UCSD-AML1 (cell line): ENCODE results near the gene MPZL2.

Experiments used
- DNase-seq: peaks from one replicate; lab custom pipeline; 2025; ENCODE audit not compliant: unreplicated experiment; lab: John Stamatoyannopoulos, UW

Gene MPZL2

DNA sequence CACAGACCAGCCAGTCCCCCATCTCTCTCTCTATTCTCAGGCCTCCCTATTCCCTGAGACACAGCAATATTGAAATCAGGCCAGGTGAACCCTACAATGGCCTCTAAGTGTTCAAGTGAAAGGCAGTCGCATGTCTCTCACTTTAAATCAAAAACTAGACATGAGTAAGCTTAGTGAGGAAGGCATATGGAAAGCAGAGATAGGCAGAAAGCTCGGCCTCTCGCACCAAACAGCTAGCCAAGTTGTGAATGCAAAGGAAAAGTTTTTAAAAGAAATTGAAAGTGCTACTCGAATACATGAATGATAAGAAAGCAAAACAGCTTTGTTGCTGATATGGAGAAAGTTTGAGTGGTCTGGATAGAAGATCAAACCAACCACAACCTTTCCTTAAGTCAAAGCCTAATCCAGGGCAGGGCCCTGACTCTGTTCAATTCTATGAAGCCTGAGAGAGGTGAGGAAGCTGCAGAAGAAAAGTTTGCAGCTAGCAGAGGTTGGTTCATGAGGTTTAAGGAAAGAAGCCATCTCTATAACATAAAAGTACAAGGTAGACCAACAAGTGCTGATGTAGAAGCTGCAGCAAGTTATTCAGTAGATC lies 19.8 kb upstream of the MPZL2 start:
- DNase-seq: no peak

DNA sequence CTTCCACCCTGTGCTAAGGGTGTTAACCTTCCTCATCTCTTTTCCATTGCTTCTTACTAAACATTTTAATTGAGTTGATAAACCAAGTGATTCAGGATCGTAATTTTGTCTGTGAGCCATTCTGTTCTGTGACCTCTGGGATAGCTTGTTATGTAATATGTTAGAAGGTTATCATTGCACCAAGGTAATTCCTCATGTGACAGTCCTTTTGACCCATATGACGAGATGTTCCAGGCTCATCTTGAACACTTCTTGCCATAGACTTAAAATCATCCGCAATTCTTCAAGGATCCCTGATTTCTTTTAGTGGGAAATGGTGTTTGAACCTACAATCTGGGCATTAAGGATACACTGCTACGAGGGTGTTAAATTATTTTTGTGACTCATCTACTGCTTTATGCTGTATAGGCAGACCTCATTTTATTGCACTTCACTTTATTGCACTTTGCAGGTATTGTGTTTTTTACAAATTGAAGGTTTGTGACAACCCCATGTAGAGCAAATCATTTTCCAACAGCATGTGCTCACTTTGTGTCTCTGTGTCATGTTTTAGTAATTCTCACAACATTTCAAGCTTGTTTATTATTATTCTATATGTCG lies 19.0 kb upstream of the MPZL2 start:
- DNase-seq: no peak

DNA sequence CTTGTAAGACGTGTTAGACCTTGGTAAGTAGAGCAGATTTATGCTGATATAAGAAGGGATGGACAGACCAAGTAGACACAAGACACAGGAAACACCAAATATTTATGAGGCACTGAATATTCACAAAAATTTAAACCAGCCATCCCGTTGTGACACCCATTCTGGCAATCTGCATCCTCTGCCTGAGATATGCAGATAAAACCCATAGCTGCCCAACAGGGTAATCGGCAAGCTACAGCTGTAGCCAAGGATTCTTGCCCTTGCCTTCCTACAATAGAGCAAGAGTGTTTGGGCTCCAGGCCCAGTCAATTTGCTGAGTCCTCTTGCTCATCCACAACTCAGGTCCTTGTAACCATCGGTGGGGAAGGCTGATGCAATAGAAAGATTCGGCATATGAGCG lies 18.5 kb upstream of the MPZL2 start:
- DNase-seq: no peak

DNA sequence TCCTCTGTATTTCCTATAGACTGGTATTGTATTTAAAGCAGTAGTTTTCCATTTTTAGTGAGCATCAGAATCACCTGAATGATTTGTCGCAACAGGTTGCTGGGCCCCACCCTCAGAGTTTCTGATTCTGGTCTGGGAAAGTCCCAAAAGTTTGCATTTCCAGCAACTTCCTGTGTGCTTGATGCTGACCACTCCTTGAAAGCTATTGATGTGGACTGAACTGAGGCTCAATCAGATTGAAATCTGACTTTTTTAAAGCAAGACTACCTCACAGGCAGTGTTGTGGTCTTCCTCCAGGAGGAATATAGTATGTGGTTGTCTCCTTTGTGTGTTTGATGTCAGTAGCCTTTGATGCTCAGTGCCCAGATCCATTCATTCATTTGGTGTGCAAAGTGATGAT lies 17.2 kb upstream of the MPZL2 start:
- DNase-seq: no peak

DNA sequence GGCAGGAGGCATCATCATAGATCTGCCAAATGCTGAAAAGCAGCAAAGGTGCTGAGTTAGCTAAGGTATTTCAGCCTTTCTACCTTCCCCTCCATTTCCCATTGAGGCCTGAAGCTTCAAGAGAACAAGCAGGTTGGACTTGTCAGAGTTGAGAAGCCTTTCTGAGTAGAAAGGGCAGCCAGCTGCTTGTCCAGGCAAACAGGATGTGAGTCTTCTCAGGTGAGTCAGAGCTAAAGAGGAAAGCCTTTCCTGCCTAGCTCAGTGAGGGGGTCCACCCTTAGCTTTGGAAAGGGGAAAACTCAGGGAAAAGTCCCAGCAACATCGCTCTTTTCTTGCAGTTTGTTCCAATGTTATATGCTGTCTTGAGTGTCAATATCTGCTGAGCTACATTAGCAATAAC lies 13.2 kb upstream of the MPZL2 start:
- no peak for DNase-seq

DNA sequence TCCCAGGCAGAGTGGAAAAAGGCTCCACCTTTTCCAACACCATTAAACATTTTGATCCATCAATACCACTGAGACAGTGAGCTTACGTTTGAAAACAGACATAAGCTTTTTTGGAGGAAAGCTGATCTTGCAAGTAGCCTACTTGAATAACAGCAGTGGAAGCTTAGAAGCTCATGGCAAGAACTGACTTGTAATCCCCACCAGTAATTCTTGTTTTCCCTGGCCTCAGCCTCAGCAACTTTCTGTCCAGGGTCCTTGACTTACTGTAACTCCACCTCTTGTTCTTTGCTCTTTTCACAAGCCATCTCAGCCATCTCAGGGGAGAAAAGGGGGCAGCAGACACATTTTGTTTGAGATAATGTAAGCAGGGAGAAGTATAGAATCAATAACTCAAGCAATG lies 12.3 kb upstream of the MPZL2 start:
- DNase-seq: no peak

DNA sequence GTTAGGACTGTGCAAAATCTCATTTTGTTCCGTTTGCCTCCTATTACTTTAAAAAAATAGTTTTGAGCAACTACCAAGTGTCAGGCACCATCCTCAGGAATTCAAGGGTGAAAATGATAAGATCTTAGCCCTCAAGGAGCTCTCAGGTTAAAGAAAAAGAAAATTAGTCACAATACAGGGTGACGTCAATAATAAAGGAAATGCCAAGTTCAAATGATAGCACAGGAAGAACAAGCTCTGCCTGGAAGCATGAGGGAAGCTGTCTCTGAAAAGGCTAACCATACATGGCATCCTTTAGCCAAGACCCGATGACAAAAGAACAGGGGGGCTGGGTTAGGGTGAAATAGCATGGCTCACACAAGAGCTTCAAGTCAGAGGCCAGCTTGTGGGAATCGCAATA lies 11.1 kb upstream of the MPZL2 start:
- no peak for DNase-seq

DNA sequence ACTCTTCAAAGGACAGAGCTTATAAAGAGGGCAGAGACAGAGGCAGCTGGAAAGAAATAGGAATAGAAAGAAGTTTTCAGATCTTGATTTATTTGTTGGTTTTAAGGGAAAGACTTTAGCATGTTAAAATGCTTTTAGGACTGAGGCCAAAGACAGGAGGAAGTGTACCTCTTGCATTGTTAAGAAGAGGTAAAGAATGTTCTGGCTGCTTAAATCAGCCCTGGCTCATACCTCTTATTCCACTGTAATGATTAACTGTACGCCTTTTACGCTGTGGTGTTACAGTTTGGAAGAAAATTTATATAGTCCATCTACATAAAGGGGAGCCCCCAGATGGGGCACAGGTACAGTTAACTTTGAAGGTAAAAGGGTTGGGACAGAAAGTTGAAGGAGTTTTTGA lies 10.1 kb upstream of the MPZL2 start:
- DNase-seq: no peak

DNA sequence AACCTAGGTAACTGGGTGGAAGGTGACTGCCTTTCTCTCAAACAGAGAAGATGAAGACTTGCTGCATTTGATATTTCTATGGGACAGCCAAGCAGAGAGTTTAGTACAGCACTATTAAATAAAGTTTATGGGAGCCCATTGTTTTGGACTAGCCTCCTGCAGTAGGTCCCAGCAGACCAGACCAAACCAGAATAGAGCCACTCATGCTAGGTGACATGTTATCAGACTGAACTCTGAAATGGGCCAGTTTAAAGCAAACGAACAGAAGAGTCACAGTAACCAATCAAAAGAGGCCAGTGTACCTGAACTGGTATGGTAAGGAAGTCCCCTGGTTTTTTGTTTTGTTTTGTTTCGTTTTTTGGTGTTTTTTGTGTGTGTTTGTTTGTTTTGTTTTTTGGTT lies 7.9 kb upstream of the MPZL2 start:
- no peak for DNase-seq

DNA sequence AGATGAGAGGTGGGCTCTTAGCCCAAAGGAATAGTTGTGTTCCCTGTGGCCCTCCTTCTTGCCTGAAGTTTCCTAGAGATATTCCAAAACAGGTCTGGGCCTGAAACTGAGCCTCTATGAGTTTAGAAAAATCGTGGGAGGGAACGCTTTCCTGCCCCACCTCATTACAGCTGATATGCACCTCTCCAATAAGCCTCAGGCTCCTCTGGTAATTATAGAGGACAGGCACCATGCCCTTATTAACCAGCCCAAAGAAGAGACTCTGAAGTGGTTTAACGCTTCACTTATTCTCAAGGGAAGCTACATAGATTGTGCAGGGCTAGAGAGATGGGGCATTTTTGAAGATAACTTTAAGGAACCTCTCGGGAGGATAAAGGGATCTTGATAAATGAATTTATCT lies 3.4 kb upstream of the MPZL2 start:
- no peak for DNase-seq

DNA sequence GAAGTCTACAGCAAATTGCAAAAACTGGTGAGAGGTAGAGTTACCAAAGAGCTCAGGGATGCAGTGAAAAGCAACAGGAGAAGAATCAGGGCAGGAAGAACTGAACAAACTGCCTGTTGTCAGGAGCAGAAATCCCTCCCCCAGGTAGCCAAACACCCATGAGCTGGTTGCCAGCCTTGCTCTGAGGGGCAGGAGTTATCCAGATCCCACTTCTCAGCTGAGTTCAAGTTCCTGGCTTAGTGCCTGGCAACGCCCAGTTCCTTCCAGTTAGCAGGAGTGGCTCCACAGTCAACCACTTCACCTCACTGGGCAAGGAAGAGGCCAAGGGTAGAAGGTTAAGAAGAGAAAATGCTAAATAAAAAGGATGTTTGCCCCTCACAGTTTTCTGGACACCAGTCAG lies 1.9 kb upstream of the MPZL2 start:
- DNase-seq: no peak

DNA sequence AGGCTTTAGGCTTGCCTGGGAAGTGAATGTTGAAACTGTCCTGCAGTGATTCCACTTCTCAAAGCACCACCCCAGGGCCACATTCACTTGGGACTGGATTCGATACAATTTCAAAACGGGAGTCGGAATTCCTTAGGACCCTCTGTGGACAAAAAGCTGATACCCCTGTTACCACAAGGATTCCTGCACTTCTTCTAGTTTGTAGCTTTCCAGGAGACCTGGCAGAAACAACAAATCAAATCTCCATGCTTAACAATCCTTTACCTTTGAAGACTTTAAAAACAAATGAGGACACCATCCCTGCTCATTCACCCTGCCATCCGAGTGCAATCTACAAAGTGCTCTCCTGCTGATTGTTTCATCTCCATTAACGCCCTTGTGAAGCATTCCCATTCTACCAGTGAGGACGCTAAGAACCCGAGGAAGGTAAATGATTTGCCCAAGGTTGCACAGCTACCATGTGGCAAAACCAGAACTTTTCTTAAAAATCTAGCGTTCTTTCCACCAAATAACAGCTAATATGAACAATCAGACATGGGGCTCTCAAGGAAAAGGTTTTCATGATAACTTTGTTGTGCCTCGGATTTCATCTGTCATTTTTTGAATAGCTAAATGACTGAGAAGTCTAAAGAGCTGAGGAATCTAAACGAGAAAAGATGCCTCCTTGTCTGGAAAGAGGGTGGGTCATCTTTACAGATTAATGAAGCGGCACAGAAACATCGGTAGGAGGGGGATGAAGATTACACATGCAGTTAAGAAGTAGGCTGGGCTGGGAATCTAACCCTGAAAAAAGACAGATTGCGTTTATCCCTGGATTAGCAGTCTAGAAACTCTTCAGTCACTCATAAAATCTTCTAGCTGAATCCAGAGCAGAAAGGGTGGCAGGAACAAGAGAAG lies 720 bp upstream of the MPZL2 start:
- DNase-seq: no peak

DNA sequence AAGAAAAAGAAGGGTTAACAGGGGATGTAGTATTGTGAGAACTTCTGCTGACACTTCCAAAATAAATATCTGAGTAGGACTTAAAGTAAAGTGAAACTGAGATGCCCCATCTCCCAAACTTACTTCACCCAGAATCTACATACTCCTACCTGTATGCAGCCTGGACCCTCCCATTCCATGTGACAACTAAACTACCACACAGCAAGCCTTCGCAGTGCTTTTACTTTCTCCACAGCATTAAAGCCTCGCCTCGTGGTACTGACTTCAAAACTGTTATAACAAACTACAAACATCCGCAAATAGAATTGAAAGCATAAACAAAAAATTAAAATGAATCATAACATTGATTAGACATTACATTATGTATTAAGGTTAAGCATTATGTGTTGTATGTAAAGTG lies 985 bp downstream of the MPZL2 start:
- no peak for DNase-seq

DNA sequence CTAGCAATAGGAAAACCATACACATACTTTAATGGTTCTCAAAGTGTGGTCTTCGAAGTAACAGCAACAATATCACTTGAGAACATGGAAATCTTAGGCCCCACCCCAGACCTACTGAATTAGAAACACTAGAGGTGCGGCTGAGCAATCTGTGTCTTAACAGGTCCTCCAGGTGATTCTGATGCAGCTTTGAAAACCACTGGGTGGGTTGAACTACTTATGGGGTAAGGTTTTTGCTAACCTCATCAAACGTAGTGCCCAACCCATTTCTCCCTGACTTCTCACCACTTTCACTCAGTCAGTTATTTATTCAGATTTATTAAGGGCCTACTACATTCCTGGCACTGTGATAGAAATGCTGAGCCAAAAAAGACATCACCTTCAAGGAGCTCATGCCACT lies 3.7 kb downstream of the MPZL2 start:
- no peak for DNase-seq

DNA sequence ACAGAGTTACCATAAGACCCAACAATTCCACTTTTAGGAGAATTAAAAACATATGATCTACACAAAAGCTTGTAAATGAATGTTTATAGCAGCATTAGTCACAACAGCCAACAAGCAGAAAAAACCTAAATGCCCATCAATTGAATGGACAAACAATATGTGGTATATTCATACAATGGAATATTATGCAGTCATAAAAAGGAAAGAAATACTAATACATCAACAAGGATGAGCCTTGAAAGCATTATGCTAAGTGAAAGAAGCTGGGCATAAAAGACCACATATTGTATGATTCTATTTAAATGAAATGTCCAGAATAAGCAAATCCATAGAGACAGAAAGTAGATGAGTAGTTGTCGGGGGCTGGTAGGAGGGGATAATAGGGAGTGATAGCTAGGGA lies 5.0 kb downstream of the MPZL2 start:
- no peak for DNase-seq

DNA sequence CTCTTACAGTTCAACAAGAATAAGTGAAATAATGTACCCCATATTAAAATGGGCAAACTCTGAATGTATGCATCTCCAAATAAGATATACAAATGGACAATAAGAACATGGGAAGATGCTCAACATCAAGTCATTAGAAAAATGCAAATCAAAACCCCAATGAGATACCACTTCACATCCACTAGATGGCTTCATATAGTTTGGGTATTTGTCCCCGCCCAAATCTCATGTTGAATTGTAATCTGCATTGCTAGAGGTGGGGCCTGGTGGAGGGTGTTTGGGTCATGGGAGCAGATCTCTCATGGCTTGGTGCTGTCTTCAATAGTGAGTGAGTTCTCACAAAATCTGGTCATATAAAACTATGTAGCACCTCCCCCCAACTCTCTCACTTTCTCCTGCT lies 5.7 kb downstream of the MPZL2 start:
- DNase-seq: no peak

DNA sequence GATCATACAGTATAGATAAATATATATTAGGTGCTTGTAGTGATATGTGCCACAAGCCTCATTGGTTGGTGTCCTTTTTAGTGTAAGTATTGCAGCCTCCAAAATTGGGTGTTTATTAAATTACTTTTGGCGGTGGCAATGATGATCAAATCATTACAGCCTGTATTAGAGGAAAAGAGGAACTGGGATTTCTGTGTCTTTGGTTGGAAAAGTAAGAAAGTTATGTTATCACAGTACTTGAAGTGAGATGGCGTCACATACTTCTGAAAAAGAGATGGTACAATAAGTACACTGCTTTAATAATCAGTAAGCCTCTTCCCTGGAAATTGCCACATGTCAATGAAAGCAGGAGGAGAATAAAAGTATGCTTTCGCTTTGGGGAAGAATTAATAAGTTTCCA lies 11.4 kb downstream of the MPZL2 start:
- DNase-seq: no peak

DNA sequence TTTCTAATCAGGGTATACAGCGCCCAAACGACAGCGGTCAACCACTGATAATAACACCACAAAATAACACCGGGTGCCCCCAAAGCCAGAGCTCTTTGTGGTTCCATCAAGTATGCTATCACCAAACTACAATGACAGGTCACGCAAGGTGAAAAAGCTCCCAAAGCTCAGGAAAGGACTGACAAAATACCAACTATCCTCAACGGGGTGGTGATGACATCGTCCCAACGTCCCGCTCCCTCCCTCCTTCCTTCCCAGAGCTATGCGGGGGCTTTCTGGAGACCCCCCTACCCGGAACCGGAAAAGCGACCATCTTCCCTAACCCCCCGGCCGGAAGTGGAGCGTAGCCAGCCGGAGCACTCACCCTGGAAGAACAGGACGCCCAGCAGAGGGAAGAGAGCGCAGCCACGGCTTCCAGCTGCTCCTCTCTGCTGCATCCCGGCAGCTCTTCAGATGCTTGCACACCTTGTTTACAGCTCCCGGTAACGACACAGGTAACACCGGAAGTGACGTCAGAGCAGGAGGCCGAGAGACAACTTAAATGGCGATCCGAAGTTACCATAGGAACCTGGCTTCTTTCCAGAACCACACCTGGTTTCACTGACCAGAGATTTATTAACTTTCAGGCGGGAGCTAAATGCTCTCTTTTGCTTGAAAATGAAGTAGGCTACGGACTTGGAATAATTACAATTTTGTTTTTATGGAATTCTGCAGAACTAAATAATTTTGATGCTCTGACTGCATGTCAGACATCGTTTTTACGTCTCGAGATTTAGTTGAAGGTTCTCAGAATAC lies 12.0 kb downstream of the MPZL2 start, which contains the start of gene MPZL3:
Gene MPZL3, minus strand, starts transcription at position 508 of the 795 bp plus-strand sequence. Its CDS starts 71 bp downstream, at position 437.
- peak; percentile 83 for DNase-seq

DNA sequence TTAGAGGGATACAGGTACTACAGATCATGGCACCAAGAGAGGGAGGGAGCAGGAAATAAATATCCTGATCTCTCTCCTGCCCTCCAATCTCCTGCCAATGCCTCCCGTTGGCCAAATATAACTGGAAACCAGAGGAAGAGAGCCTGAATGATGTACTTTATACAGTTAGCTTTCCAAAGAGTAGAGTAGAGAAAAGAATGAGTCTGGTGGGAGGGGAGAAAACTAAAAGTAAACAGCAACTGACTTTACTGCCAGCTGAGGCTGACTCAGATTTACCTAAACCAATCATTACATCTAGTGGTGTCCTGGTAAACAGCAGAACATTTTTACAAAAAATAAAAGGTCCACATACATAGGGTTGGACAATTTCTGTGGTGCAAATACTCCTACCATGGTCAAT lies 17.1 kb downstream of the MPZL2 start:
- no peak for DNase-seq

DNA sequence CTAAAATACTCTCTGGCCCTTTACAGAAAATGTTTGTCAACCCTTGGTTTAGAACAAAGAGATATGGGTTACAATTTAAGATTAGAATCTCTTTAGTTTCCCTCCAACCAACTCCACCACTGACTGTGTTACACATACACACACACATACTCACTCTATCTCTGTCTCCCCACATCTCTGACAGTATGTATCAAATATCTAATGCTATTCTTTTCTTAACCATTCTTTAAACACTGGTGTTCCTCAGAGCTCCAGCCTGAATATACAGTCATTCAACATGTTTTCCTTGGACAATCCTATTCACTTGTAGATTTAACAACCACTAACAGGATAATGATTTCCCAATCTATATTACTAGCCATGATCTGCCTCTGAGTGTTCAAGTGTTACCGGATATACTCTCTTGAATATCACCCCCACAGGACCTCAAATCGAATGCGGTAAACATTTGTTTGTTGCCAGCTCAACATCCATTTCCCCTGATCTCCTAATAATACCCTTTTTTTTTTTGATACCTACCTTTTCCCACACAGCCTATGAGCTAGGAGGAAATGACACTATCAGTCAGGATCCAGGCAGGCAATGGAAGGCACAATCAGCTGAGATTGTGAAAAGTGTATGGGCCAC lies 18.0 kb downstream of the MPZL2 start:
- no peak for DNase-seq
